GM10266 (cell line): Measurements from ENCODE around the gene PIK3R4.

Experiments used
- DNase-seq: peaks from one replicate; pipeline ENCODE4 v3.0.0; 2012; ENCODE audit errors: extremely low spot score
- TF ChIP-seq, protein P1 (sequence below): IDR thresholded peaks from 2 replicates; pipeline ENCODE4 v1.5.1; 2012; ENCODE audit warnings: mild to moderate bottlenecking, low read depth; ENCODE audit not compliant: control insufficient read depth, insufficient read depth; ENCODE audit errors: missing control alignments

PIK3R4 gene

GRCh38 chr3:130707902-130708601, 38.6 kb downstream of the PIK3R4 start:
- TF ChIP-seq, protein P1, sequence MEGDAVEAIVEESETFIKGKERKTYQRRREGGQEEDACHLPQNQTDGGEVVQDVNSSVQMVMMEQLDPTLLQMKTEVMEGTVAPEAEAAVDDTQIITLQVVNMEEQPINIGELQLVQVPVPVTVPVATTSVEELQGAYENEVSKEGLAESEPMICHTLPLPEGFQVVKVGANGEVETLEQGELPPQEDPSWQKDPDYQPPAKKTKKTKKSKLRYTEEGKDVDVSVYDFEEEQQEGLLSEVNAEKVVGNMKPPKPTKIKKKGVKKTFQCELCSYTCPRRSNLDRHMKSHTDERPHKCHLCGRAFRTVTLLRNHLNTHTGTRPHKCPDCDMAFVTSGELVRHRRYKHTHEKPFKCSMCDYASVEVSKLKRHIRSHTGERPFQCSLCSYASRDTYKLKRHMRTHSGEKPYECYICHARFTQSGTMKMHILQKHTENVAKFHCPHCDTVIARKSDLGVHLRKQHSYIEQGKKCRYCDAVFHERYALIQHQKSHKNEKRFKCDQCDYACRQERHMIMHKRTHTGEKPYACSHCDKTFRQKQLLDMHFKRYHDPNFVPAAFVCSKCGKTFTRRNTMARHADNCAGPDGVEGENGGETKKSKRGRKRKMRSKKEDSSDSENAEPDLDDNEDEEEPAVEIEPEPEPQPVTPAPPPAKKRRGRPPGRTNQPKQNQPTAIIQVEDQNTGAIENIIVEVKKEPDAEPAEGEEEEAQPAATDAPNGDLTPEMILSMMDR: no peak
- no peak for DNase-seq

DNA sequence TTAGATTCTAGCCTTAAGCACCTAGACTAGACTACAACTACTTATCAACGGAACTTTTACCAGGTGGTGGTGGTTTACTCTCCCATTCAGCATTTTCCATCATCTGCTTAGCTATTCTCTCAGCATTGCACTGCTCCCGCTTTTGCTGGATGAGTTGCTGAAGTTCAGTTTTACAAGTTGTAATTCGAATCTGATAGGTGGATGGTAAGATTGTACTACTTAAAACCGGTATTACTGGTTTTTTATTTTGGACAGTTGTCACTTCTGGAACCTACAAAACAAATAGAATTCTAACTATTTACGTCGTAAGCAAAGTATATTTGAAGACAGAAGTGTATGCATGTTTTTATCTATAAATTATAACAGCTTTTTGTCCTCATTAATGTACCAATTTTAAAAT, 41.1 kb downstream of the PIK3R4 start:
- TF ChIP-seq, protein P1: no peak

GRCh38 chr3:130702985-130703384, 43.6 kb downstream of the PIK3R4 start:
- TF ChIP-seq, protein P1: no peak
- DNase-seq: no peak

More for the DNA sequence above, 41.1 kb downstream of the PIK3R4 start:
- DNase-seq: no peak

DNA sequence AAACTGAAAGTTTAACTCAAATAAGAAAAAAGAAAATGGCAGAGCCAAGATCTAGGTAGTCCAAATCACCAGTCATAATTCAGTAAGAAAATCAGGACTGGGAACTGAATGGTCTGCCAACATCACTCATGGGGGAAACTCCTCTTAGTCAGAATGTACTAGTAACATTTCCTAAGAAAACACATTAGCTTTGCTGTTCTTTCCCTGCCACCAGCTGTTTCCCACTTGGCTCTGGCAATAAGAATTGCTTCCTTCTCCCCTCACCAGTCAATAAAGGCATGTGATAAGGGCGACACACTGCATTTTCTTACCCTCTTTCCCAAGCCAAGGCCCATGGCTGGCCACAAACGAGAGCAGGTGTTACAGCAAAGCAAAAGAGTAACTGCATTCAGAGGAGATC, 46.1 kb downstream of the PIK3R4 start:
- TF ChIP-seq, protein P1: no peak
- DNase-seq: no peak

DNA sequence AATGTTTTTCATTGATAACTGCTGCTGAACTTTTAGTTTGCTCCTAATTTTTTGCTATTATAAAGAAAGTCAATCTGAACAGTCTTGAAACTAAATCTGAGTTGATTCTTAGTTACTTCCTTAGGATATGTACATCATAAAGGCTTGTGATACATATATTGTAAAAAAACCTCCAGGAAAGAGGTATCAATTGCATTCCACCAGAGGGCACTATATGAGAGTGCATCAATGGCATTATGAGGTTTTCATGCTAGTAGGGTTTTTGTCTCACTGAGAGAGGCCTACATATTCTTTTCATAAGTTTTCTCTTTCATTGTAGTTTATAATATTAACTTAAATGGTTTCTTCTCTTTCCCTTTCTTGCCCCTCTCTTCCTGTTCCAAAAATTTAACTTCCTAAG, 46.9 kb downstream of the PIK3R4 start:
- peak; percentile 22 for DNase-seq

DNA sequence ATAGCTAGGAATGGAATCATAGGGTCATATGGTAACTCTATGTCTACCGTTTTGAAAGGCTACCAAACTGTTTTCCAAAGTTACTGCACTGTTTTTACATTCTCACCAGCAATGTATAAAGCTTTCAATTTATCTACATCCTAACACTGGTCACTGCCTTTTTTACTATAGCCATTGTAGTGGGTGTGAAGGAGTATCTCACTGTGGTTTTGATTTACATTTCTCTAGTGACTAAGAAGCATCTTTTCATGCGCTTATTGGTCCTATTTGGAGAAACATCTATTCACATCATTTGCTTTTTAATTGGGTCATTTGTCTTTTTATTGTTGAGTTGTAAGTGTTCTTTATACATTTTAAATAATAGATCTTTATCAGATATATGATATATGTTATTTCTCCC, 53.3 kb downstream of the PIK3R4 start:
- no peak for DNase-seq

More for the DNA sequence above, 46.9 kb downstream of the PIK3R4 start:
- TF ChIP-seq, protein P1: peak; percentile 33

DNA sequence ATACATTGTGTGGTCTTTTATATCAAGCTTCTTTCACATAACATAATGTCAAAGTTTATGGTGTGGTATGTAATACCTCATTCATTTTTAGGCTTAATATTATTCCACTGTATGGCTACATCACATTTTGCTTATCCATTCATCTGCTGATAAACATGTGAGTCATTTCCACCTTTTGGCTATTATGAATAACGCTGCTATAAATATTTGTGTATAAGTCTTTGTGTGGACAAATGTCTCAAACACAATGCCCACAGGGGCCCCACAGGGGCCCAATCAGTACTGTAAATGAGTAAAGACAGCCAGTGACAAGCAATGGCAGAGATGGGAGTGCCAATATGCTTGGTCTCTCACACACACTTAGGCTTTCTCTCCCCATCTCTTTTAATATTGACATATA, 54.2 kb downstream of the PIK3R4 start:
- TF ChIP-seq, protein P1: no peak
- no peak for DNase-seq

More for the DNA sequence above, 53.3 kb downstream of the PIK3R4 start:
- TF ChIP-seq, protein P1: no peak
